Body of pancreas (tissue), 4 donors: ENCODE data around the gene FBXL17. TPM values are rescaled to one million over a fixed set of nuclear protein-coding genes. Genes with fewer than 3 reads are reported as not detected.

Source experiments
- ATAC-seq: fragments of 150-250 bp; one replicate; pipeline ENCODE4 v1.9.1; 2016
- DNase-seq, 4 donors: peaks; one replicate each; pipeline ENCODE4 v3.0.0-alpha.2; 2019
- H3K27ac ChIP-seq, 4 donors: fragments of 200-600 bp; sonication (generic); 1 replicate in 3 of 4; 2 replicates in 1 of 4; pipeline versions ENCODE4 v1.5.1 to v1.6.1; 2016 to 2019; ENCODE audit warnings: mild to moderate bottlenecking in 1 of 4, mixed read lengths in 1 of 4, moderate library complexity in 1 of 4
- H3K27me3 ChIP-seq, 2 donors: fragments of 200-600 bp; sonication (generic); one replicate each; pipeline ENCODE4 v1.6.0; 2016; ENCODE audit warnings: mild to moderate bottlenecking in 1 of 2
- H3K36me3 ChIP-seq, 2 donors: fragments of 200-600 bp; sonication (generic); replicated peaks in 1 of 2; 2 replicates each; pipeline ENCODE4 v1.5.1; 2016; ENCODE audit warnings: low read depth in 2 of 2; ENCODE audit not compliant: insufficient read depth in 1 of 2
- H3K4me1 ChIP-seq: fragments of 200-600 bp; sonication (generic); one replicate; pipeline ENCODE4 v1.6.0; 2016
- H3K4me3 ChIP-seq, 2 donors: fragments of 200-600 bp; sonication (generic); 1 replicate in 1 of 2; 2 replicates in 1 of 2; pipeline ENCODE4 v1.5.1; 2016 to 2019
- H3K9me3 ChIP-seq, 3 donors: fragments of 200-600 bp; sonication (generic); 1 replicate in 2 of 3; 2 replicates in 1 of 3; pipeline ENCODE4 v1.5.1; 2016
- POLR2A ChIP-seq, 3 donors: fragments of 450-650 bp; IDR thresholded peaks; one replicate each; pipeline ENCODE4 v1.6.1; 2016; ENCODE audit warnings: antibody characterized with exemption in 3 of 3, mild to moderate bottlenecking in 2 of 3
- WGBS, 2 donors: methylation state at CpG; one replicate each; pipeline ENCODE4 v1.1.5; 2017; 5-methylcytosine and 5-hydroxymethylcytosine counted together
- intact Hi-C: fragments of 100-400 bp; cut with DNase I; formaldehyde crosslinking; loops from one replicate; pipeline ENCODE4 v1.15.1; 2023
- total RNA-seq, 2 donors: library from RNA; depleted of rRNA; stranded (reverse); fragments of >200 nt; gene quantifications; one replicate each; pipeline ENCODE4 v1.1.0, GENCODE V29; 2016
- TF ChIP-seq, protein P1 (sequence below), 7 experiments: fragments of 450-650 bp in 4 of 7; fragments of 200-600 bp in 3 of 7; sonication (generic) in 3 of 7; IDR thresholded peaks; one replicate each; pipeline ENCODE4 v1.5.1; 2016 to 2019; ENCODE audit warnings: antibody characterized with exemption in 7 of 7

Gene FBXL17
- total RNA-seq, 2 donors from 2014 or later = 5.3 to 13.5 TPM

DNA sequence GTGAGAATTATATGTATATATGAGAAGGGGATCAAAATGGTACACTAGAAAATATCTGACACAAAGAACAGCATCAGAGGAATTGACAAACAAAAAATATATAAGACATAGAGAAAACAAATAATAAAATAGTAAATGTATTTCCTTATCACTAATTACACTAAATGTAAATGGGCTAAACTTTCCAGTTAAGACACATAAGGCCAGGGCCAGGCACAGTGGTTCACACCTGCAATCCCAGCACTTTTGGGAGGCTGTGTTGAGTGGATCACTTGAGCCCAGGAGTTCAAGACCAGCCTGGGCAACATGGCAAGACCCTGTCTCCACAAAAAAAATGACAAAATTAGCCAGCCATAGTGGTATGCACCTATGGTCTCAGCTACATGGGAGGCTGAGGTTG is 8.5 kb downstream of the FBXL17 start:
- DNase-seq (no peak), ATAC-seq (no peak)
- intact Hi-C loops = no loop called here
- Histone ChIP-seq H3K4me3 (no peak overlapping the region), H3K4me1 (peaks cover 7% of the 10 kb centered on the region), H3K9me3 (peaks cover 0 to 10% (median 0%) of the 10 kb centered on the region in 3 donors), H3K36me3 (no peaks in the 10 kb centered on the region), H3K27ac (no peak overlapping the region), H3K27me3 (no peaks in the 10 kb centered on the region)
- TF ChIP-seq POLR2A (IDR thresholded peaks at IDR 0.05) = no peak
- TF ChIP-seq, protein P1, sequence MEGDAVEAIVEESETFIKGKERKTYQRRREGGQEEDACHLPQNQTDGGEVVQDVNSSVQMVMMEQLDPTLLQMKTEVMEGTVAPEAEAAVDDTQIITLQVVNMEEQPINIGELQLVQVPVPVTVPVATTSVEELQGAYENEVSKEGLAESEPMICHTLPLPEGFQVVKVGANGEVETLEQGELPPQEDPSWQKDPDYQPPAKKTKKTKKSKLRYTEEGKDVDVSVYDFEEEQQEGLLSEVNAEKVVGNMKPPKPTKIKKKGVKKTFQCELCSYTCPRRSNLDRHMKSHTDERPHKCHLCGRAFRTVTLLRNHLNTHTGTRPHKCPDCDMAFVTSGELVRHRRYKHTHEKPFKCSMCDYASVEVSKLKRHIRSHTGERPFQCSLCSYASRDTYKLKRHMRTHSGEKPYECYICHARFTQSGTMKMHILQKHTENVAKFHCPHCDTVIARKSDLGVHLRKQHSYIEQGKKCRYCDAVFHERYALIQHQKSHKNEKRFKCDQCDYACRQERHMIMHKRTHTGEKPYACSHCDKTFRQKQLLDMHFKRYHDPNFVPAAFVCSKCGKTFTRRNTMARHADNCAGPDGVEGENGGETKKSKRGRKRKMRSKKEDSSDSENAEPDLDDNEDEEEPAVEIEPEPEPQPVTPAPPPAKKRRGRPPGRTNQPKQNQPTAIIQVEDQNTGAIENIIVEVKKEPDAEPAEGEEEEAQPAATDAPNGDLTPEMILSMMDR (IDR thresholded peaks at IDR 0.05) = no peak

DNA sequence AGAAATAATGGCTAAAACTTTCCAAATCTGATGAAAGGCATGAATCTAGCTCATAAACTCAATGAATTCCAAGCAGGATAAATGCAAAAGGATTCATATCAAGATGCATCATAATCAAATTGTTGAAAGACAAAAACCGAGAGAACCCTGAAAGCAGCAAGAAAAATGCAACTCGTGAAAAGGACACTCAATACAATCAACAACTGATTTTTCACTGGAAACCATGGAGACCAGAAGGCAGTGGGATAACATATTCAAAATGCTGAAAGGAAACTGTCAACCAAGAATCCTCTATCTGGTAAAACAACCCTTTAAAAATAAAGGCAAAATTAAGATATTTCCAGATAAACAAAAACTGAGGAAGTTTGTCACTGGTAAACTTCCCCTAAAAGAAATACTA is 9.5 kb downstream of the FBXL17 start:
- no peaks in the 10 kb centered on the region for H3K36me3 ChIP-seq
- no peak overlapping the region for H3K4me3 ChIP-seq
- H3K27ac ChIP-seq = no peak overlapping the region
- 95 to 100% methylated on average over 2 of the region's 2 CpGs for WGBS, 2 donors
- H3K27me3 ChIP-seq = no peaks in the 10 kb centered on the region
- TF ChIP-seq, protein P1 (IDR thresholded peaks at IDR 0.05) = no peak
- TF ChIP-seq POLR2A (IDR thresholded peaks at IDR 0.05) = no peak
- DNase-seq (no peak), ATAC-seq (no peak)
- no peaks in the 10 kb centered on the region for H3K4me1 ChIP-seq
- H3K9me3 ChIP-seq = peaks cover 0 to 10% (median 0%) of the 10 kb centered on the region in 3 donors
- intact Hi-C loops = no loop called here

DNA sequence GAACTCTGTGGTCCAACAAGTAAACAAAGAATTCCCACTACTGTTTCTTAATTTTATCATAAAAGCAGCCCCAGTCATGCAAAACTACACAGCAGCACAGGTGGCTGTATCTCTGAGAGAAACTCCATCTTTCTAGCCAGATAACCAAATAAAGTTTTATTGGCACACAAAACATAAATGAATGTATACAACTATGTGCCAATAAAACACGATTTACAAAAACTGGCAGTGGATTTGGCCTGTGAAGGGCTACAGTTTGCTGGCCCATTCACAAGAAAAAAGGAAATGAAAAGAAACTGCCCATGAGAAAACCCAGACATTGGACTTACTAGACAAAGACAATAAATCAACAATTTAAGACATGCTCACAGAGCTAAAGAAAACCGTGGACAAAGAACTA is 10.6 kb downstream of the FBXL17 start:
- WGBS, 2 donors = 89 to 91% methylated on average over 2 of the region's 2 CpGs
- no peak for DNase-seq
- H3K27ac ChIP-seq = no peak overlapping the region

DNA sequence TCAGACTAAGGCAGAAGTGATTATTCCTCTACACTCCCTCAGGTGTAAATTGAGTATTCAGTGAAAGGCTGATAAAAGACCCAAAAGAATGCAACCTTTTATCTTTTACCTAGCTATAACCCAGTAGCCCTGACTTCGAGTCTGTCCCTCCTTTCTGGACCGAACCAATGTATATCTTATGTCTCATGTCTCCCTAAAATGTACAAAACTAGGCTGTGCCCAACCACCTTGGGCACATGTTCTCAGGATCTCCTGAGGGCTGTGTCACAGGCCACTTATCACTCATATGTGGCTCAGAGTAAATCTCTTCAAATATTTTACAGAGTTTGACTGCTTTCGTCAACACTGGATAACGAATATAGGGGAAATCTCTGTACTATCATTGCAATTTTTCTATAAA is 12.7 kb downstream of the FBXL17 start:
- no peaks in the 10 kb centered on the region for H3K4me1 ChIP-seq
- H3K4me3 ChIP-seq = no peak overlapping the region
- no peak overlapping the region for H3K27ac ChIP-seq
- TF ChIP-seq, protein P1 (IDR thresholded peaks at IDR 0.05) = no peak
- TF ChIP-seq POLR2A (IDR thresholded peaks at IDR 0.05) = no peak
- 80 to 82% methylated on average over 4 of the region's 4 CpGs for WGBS, 2 donors
- DNase-seq = no peak
- H3K36me3 ChIP-seq = no peaks in the 10 kb centered on the region
- intact Hi-C loops = no loop called here
- H3K27me3 ChIP-seq = no peaks in the 10 kb centered on the region
- peaks cover 0 to 10% (median 0%) of the 10 kb centered on the region in 3 donors for H3K9me3 ChIP-seq
- no peak for ATAC-seq

More for the DNA sequence above, 10.6 kb downstream of the FBXL17 start:
- intact Hi-C loops = no loop called here
- Histone ChIP-seq H3K4me3 (no peak overlapping the region), H3K27me3 (no peaks in the 10 kb centered on the region), H3K36me3 (no peaks in the 10 kb centered on the region), H3K4me1 (no peaks in the 10 kb centered on the region), H3K9me3 (peaks cover 0 to 10% (median 0%) of the 10 kb centered on the region in 3 donors)
- no peak for ATAC-seq
- no peak for TF ChIP-seq POLR2A (IDR thresholded peaks at IDR 0.05)
- TF ChIP-seq, protein P1 (IDR thresholded peaks at IDR 0.05) = no peak

DNA sequence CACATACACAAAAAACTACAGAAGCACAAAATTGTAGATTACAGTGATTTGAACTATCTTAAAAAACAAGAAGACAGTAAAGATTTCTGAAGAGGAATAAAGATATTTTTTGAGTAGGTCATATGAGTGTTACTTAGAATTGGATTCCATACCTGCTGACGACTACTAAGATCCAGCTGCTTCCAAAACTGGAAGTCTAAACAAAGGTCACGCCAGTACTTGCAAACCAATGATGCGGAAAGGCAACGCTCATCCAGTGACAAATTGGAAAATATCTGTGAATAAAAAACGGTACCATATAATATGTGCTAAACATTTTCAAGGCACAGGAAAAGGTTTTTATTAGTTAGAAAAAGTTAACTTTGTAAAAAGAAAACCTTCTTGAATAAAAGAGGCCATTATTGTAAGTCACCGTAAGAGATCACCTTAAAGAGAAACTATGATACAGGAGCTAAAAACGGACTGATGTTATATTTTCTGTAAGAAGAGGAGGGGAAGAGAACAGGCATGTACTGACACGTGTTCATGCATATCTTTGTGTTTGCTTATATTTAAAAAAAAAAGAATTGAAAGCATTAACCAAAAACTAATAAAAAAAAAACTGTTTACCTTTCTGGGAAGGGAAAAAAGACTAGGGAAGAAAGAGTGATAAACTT is 14.1 kb downstream of the FBXL17 start:
- no peak overlapping the region for H3K4me3 ChIP-seq
- no peak for ATAC-seq
- no peak for TF ChIP-seq POLR2A (IDR thresholded peaks at IDR 0.05)
- TF ChIP-seq, protein P1 (IDR thresholded peaks at IDR 0.05) = no peak
- H3K9me3 ChIP-seq = peaks cover 0 to 6% (median 0%) of the 10 kb centered on the region in 3 donors
- H3K36me3 ChIP-seq = no peaks in the 10 kb centered on the region
- intact Hi-C loops = no loop called here
- 74 to 76% methylated on average over 8 of the region's 8 CpGs for WGBS, 2 donors
- no peaks in the 10 kb centered on the region for H3K4me1 ChIP-seq
- no peak for DNase-seq
- no peak overlapping the region for H3K27ac ChIP-seq
- no peaks in the 10 kb centered on the region for H3K27me3 ChIP-seq
